OCI-LY7 (cell line): ENCODE data around the gene SRL.

Experiments
- CTCF ChIP-seq: fragments of 200-600 bp; sonication (generic); conservative IDR thresholded peaks from 2 replicates; pipeline ENCODE4 v1.5.1; 2014; ENCODE audit warnings: mild to moderate bottlenecking, antibody characterized with exemption, low read length, moderate library complexity, mixed read lengths
- EZH2phosphoT487 ChIP-seq: fragments of 200-600 bp; sonication (generic); IDR thresholded peaks from 2 replicates; pipeline ENCODE4 v1.6.1; 2018; ENCODE audit warnings: low read depth, borderline replicate concordance, mild to moderate bottlenecking, mixed run types, antibody characterized with exemption, low read length, moderate library complexity, mixed read lengths

GRCh38 chr16:4206680-4207079 is 35.2 kb downstream of the SRL start:
- TF ChIP-seq CTCF: no peak
- no peak for TF ChIP-seq EZH2phosphoT487
